ENCODE data around the gene OXNAD1. TPM values are rescaled to one million over a fixed set of nuclear protein-coding genes. Genes with fewer than 3 reads are reported as not detected.

The OXNAD1 gene
- total and polyA plus RNA-seq, 10 of the 15 experiments (the other 5 are each of a cell fraction or from before 2014, with no cell fraction given), result 5.6 to 27.8 (median 16.2) TPM

GRCh38 chr3:16241225-16241624 is 23.8 kb upstream of the OXNAD1 start (continued):
- TF ChIP-seq, protein P1, sequence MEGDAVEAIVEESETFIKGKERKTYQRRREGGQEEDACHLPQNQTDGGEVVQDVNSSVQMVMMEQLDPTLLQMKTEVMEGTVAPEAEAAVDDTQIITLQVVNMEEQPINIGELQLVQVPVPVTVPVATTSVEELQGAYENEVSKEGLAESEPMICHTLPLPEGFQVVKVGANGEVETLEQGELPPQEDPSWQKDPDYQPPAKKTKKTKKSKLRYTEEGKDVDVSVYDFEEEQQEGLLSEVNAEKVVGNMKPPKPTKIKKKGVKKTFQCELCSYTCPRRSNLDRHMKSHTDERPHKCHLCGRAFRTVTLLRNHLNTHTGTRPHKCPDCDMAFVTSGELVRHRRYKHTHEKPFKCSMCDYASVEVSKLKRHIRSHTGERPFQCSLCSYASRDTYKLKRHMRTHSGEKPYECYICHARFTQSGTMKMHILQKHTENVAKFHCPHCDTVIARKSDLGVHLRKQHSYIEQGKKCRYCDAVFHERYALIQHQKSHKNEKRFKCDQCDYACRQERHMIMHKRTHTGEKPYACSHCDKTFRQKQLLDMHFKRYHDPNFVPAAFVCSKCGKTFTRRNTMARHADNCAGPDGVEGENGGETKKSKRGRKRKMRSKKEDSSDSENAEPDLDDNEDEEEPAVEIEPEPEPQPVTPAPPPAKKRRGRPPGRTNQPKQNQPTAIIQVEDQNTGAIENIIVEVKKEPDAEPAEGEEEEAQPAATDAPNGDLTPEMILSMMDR (IDR thresholded peaks at IDR 0.05 in 2 of 3, conservative IDR thresholded peaks at IDR 0.05 in 1 of 3; ENCODE audit: control insufficient read depth in 2 of 3, extremely low read depth in 1 of 3, insufficient read depth in 1 of 3, low read depth in 3 of 3, low read length in 3 of 3), result no peak
- TF ChIP-seq POLR2AphosphoS5 (IDR thresholded peaks at IDR 0.05; ENCODE audit: low read length), result no peak
- no peak for TF ChIP-seq NFIC (IDR thresholded peaks at IDR 0.05; ENCODE audit: low read depth, low read length)
- TF ChIP-seq EP300 (IDR thresholded peaks at IDR 0.05; ENCODE audit: borderline replicate concordance in 1 of 2, control insufficient read depth in 1 of 2, low read depth in 2 of 2, low read length in 2 of 2), result no peak
- no peak for TF ChIP-seq ZBTB4 (CRISPR knock-in tag; IDR thresholded peaks at IDR 0.05)
- TF ChIP-seq HSF1 (IDR thresholded peaks at IDR 0.05; ENCODE audit: low read depth, low read length), result no peak
- TF ChIP-seq NKRF (conservative IDR thresholded peaks at IDR 0.05), result no peak
- TF ChIP-seq, protein P2, sequence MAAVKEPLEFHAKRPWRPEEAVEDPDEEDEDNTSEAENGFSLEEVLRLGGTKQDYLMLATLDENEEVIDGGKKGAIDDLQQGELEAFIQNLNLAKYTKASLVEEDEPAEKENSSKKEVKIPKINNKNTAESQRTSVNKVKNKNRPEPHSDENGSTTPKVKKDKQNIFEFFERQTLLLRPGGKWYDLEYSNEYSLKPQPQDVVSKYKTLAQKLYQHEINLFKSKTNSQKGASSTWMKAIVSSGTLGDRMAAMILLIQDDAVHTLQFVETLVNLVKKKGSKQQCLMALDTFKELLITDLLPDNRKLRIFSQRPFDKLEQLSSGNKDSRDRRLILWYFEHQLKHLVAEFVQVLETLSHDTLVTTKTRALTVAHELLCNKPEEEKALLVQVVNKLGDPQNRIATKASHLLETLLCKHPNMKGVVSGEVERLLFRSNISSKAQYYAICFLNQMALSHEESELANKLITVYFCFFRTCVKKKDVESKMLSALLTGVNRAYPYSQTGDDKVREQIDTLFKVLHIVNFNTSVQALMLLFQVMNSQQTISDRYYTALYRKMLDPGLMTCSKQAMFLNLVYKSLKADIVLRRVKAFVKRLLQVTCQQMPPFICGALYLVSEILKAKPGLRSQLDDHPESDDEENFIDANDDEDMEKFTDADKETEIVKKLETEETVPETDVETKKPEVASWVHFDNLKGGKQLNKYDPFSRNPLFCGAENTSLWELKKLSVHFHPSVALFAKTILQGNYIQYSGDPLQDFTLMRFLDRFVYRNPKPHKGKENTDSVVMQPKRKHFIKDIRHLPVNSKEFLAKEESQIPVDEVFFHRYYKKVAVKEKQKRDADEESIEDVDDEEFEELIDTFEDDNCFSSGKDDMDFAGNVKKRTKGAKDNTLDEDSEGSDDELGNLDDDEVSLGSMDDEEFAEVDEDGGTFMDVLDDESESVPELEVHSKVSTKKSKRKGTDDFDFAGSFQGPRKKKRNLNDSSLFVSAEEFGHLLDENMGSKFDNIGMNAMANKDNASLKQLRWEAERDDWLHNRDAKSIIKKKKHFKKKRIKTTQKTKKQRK (IDR thresholded peaks at IDR 0.05; ENCODE audit: low read depth, low read length), result no peak
- no peak for TF ChIP-seq RBBP5 (conservative IDR thresholded peaks at IDR 0.05)
- TF ChIP-seq HDAC6 (IDR thresholded peaks at IDR 0.05; ENCODE audit: unreplicated experiment), result no peak
- TF ChIP-seq ZNF384 (IDR thresholded peaks at IDR 0.05; ENCODE audit: borderline replicate concordance, low read depth, low read length), result no peak
- TF ChIP-seq NRF1 (conservative IDR thresholded peaks at IDR 0.05; ENCODE audit: low read depth, low read length), result no peak
